K562 (cell line): ENCODE data around the gene FLT1. TPM values are rescaled to one million over a fixed set of nuclear protein-coding genes. Genes with fewer than 3 reads are reported as not detected.
A peak's percentile ranks its signal among the peaks of the same experiment; 100 is the strongest.

Source experiments
- ATAC-seq: fragments of 200-7000 bp; cut with Tn5 transposase; 3 replicates; pipeline ENCODE4 v1.9.1; 2020; ENCODE audit warnings: moderate library complexity
- BruUV-seq: library from RNA; stranded (reverse); fragments of 400-500 nt; replicated peaks from 2 replicates; lab custom pipeline; 2021; lab: Mats Ljungman, UMichigan
- CTCF ChIA-PET: fragments of 300-600 bp; formaldehyde crosslinking; extraction: SDS; loops from one replicate; lab custom pipeline; 2021; ENCODE audit warnings: low intra/inter-chr PET ratio; lab: Yijun Ruan, JAX
- POLR2A ChIA-PET: fragments of 300-600, 350-650 bp; sonication (Branson Sonifier 250); formaldehyde crosslinking; extraction: SDS; loops from one replicate; lab custom pipeline; 2021; ENCODE audit warnings: antibody characterized with exemption, inconsistent platforms; lab: Yijun Ruan, JAX
- DNase-seq, 4 experiments: peaks; one replicate each; pipeline versions ENCODE4 v3.0.0 to v3.0.0-alpha.2; 2011 to 2018; ENCODE audit warnings: low spot score in 3 of 4, mixed read lengths in 3 of 4; ENCODE audit errors: extremely low read depth in 1 of 4
- FAIRE-seq: peaks from 2 replicates; lab custom pipeline; 2011; peaks lifted over from hg19 to GRCh38; lab: Jason Lieb, UNC
- H2AFZ ChIP-seq: 2 replicates; pipeline ENCODE4 v1.6.0; 2011; ENCODE audit warnings: low read depth, low read length, control low read depth, inconsistent platforms
- H3K27ac ChIP-seq: fragments of 200-600 bp; 3 replicates; pipeline ENCODE4 v1.8.0; 2011; ENCODE audit warnings: low read depth, mild to moderate bottlenecking, control low read depth, inconsistent platforms, low read length, moderate library complexity, mixed read lengths; ENCODE audit errors: extremely low read depth
- H3K27me3 ChIP-seq, 2 experiments: fragments of 300-600 bp in 1 of 2; 2 replicates in 1 of 2; 3 replicates in 1 of 2; pipeline versions ENCODE4 v1.6.0 to v1.8.0; 2011; ENCODE audit warnings: inconsistent platforms in 2 of 2, low read length in 2 of 2, mild to moderate bottlenecking in 1 of 2, mixed read lengths in 1 of 2, moderate library complexity in 1 of 2; ENCODE audit not compliant: control insufficient read depth in 2 of 2, insufficient read depth in 2 of 2
- H3K36me3 ChIP-seq: fragments of 300-600 bp; 3 replicates; pipeline ENCODE4 v1.8.0; 2011; ENCODE audit warnings: mild to moderate bottlenecking, low read length, inconsistent platforms; ENCODE audit not compliant: control insufficient read depth, insufficient read depth
- H3K4me1 ChIP-seq, 2 experiments: fragments of 200-600 bp in 1 of 2; replicated peaks in 1 of 2; 2 replicates in 1 of 2; 3 replicates in 1 of 2; pipeline versions ENCODE4 v1.5.1 to v1.8.0; 2011; ENCODE audit warnings: inconsistent platforms in 2 of 2, low read length in 2 of 2, mild to moderate bottlenecking in 1 of 2, mixed read lengths in 1 of 2, moderate library complexity in 1 of 2; ENCODE audit not compliant: control insufficient read depth in 2 of 2, insufficient read depth in 2 of 2
- H3K4me2 ChIP-seq: 2 replicates; pipeline ENCODE4 v1.6.1; 2011; ENCODE audit warnings: low read length, control low read depth, inconsistent platforms, mixed read lengths; ENCODE audit not compliant: insufficient read depth
- H3K4me3 ChIP-seq: fragments of 200-600 bp; sonication (generic), shearing (Covaris generic); 2 replicates; pipeline ENCODE4 v1.5.1; 2016; ENCODE audit warnings: control low read depth, inconsistent platforms
- H3K79me2 ChIP-seq: fragments of 200-600 bp; 3 replicates; pipeline ENCODE4 v1.8.0; 2011; ENCODE audit warnings: low read length, inconsistent platforms; ENCODE audit not compliant: control insufficient read depth, insufficient read depth
- H3K9ac ChIP-seq, 2 experiments: 2 replicates each; pipeline versions ENCODE4 v1.6.0 to v1.6.1; 2011; ENCODE audit warnings: low read depth in 2 of 2, low read length in 2 of 2, control low read depth in 1 of 2, inconsistent platforms in 1 of 2, mild to moderate bottlenecking in 1 of 2, mixed read lengths in 1 of 2; ENCODE audit not compliant: insufficient read depth in 1 of 2
- H3K9me1 ChIP-seq: one replicate; pipeline ENCODE4 v1.6.0; 2011; ENCODE audit warnings: inconsistent platforms, mild to moderate bottlenecking, low read length, moderate library complexity; ENCODE audit not compliant: control insufficient read depth, insufficient read depth
- H3K9me3 ChIP-seq: replicated peaks from 2 replicates; pipeline ENCODE4 v1.5.1; 2011; ENCODE audit warnings: low read depth, low read length, inconsistent platforms; ENCODE audit not compliant: control insufficient read depth, insufficient read depth
- H4K20me1 ChIP-seq: replicated peaks from 2 replicates; pipeline ENCODE4 v1.6.1; 2011; ENCODE audit warnings: low read length, inconsistent platforms, mixed read lengths; ENCODE audit not compliant: control insufficient read depth, insufficient read depth
- CHD7 ChIP-seq: fragments of 200-600 bp; sonication (generic); IDR thresholded peaks from one replicate; pipeline ENCODE4 v1.6.1; 2012; ENCODE audit warnings: mild to moderate bottlenecking, low read depth, low read length, inconsistent platforms
- ELF1 ChIP-seq: fragments of 200-800 bp; sonication (Bioruptor generic); IDR thresholded peaks from 2 replicates; pipeline ENCODE4 v1.6.1; 2016; ENCODE audit warnings: missing genetic modification characterization, missing compliant biosample characterization
- KHSRP ChIP-seq: fragments of 450-650 bp; IDR thresholded peaks from 2 replicates; pipeline ENCODE4 v1.6.1; 2017
- NFIX ChIP-seq: fragments of 250-450 bp; sonication (Bioruptor Pico); IDR thresholded peaks from 2 replicates; pipeline ENCODE4 v1.4.0; 2020; ENCODE audit warnings: low read depth, mild to moderate bottlenecking, moderate library complexity
- NFXL1 ChIP-seq: fragments of 450-650 bp; formaldehyde crosslinking; IDR thresholded peaks from 2 replicates; pipeline ENCODE4 v1.4.0; 2021; ENCODE audit warnings: mild to moderate bottlenecking
- ZC3H4 ChIP-seq: sonication (generic); formaldehyde crosslinking; IDR thresholded peaks from 2 replicates; pipeline ENCODE4 v1.9.0; 2021; ENCODE audit warnings: missing genetic modification reagents, borderline replicate concordance
- WGBS: fragments of 100-300 bp; shearing (Covaris generic); methylation state at CpG from one replicate; pipeline ENCODE4 v1.1.6; 2016; ENCODE audit warnings: low coverage, mixed read lengths; ENCODE audit not compliant: insufficient coverage; ENCODE audit errors: missing lambda C conversion rate; 5-methylcytosine and 5-hydroxymethylcytosine counted together
- in situ Hi-C: fragments of 300-500 bp; cut with MboI; formaldehyde crosslinking; loops from 4 replicates; pipeline ENCODE4 v1.15.0; 2018; ENCODE audit warnings: inconsistent platforms, mixed read lengths
- intact Hi-C: fragments of 100-400 bp; cut with micrococcal nuclease; formaldehyde crosslinking; loops from 2 replicates; pipeline ENCODE4 v1.14.2; 2022
- polyA plus RNA-seq, 8 experiments: library from polyadenylated mRNA; depleted of rRNA in 4 of 8; stranded (reverse) in 5 of 8; unstranded in 3 of 8; fragments of >200 nt; fragmentation: Nextera tagmentation in 2 of 8; fragmentation: Illumina TruSeq in 1 of 8; extraction: Ambion mirVana in 2 of 8; extraction: Trizol in 1 of 8; gene quantifications; 2 replicates each; pipeline versions ENCODE4 v1.2.1 to v1.2.3, GENCODE V29; 2011 to 2014; ENCODE audit warnings: inconsistent platforms in 1 of 8, missing spikeins in 1 of 8
- total RNA-seq, 7 experiments: library from RNA; depleted of rRNA in 6 of 7; stranded (reverse); fragments of >200 nt in 6 of 7; fragmentation: Illumina TruSeq in 2 of 7; extraction: Trizol in 2 of 7; gene quantifications; 2 replicates each; pipeline versions ENCODE4 v1.2.1 to v1.2.3, GENCODE V29; 2011 to 2021; ENCODE audit warnings: low replicate concordance in 1 of 7
- TF ChIP-seq, protein P1 (sequence below), 2 experiments: IDR thresholded peaks; 2 replicates each; pipeline ENCODE4 v1.6.1; 2011; ENCODE audit warnings: borderline replicate concordance in 1 of 2, control low read depth in 1 of 2, low read depth in 1 of 2, low read length in 1 of 2, mild to moderate bottlenecking in 1 of 2, mixed read lengths in 1 of 2, moderate library complexity in 1 of 2; ENCODE audit not compliant: insufficient read depth in 1 of 2, insufficient read length in 1 of 2, poor library complexity in 1 of 2, severe bottlenecking in 1 of 2; ENCODE audit errors: extremely low read depth in 1 of 2

FLT1 gene
- total and polyA plus RNA-seq, 9 of the 15 experiments (the other 6 are each of a cell fraction or from before 2014, with no cell fraction given) = 0.01 to 2.0 (median 0.22) TPM

DNA sequence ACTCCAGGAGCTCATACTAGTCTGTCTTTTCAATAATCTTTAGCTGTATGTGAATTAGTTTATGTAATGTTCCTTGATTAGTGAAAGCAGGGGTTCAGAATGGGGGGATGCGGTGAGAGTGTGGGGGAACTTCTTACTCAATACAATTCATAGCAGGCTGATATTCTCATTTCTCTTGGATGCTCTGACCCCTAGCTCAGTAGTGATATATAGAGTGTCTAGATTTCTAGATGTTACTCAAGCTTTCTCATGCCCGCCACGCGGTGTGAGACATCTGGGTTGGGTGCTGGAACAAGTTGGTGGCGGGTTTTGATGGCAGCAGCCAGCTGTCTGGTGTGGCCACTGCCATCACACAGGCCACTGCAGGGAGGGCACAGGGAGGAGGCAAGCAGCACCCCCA is 39.3 kb upstream of the FLT1 start (continued):
- TF ChIP-seq, protein P1, sequence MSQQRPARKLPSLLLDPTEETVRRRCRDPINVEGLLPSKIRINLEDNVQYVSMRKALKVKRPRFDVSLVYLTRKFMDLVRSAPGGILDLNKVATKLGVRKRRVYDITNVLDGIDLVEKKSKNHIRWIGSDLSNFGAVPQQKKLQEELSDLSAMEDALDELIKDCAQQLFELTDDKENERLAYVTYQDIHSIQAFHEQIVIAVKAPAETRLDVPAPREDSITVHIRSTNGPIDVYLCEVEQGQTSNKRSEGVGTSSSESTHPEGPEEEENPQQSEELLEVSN (IDR thresholded peaks at IDR 0.05; ENCODE audit: borderline replicate concordance in 1 of 2, extremely low read depth in 1 of 2, insufficient read depth in 1 of 2, insufficient read length in 1 of 2, low read depth in 1 of 2, low read length in 1 of 2, poor library complexity in 1 of 2, severe bottlenecking in 1 of 2) = no peak
- no peak for TF ChIP-seq ELF1 (tag)
- TF ChIP-seq ZC3H4 (CRISPR knock-in tag) = no peak
- no peak for TF ChIP-seq KHSRP
- no peak for TF ChIP-seq NFXL1
- TF ChIP-seq NFIX = no peak
- TF ChIP-seq, all 486 proteins: peak for 0

- Histone ChIP-seq H3K27ac (peak overlapping the region; percentile 90), H3K27me3 (no peaks in the 10 kb centered on the region), H3K36me3 (no peaks in the 10 kb centered on the region), H3K9me3 (peaks cover 15% of the 10 kb centered on the region), H3K9ac (peak overlapping the region in 1 of 2 experiments; percentile 75; a peak in 2 of 4 replicates), H3K4me1 (peaks cover 4 to 21% of the 10 kb centered on the region in 2 experiments; a peak in 4 of 5 replicates), H2AFZ (peak overlapping the region; percentile 99), H3K4me3 (no peak overlapping the region), H4K20me1 (no peaks in the 10 kb centered on the region), H3K4me2 (peak overlapping the region; percentile 80), H3K9me1 (no peaks in the 10 kb centered on the region), H3K79me2 (no peaks in the 10 kb centered on the region)
- ChIA-PET CTCF (no interaction called here), POLR2A (interaction anchor here (0.5 to 1.1 kb wide), 3 partner anchors 12 to 85 kb away, joined by 3 to 6 read pairs (median 3); no protein-coding TSS in a partner anchor)
- in situ Hi-C loops (no loop called here), intact Hi-C loops (no loop called here)
- DNase-seq = no peak
- no peak for FAIRE-seq
- no peak for ATAC-seq
- no TSS peak for BruUV-seq
- 54% methylated on average over 4 of the region's 7 CpGs for WGBS
- no peak for TF ChIP-seq CHD7
Observed at GRCh38 chr13:28533441-28534166, 38.7 kb upstream of the FLT1 start.
